Forelimb muscle (tissue), 1 donor: ENCODE measurements around the gene RBBP5. TPM values are rescaled to one million over a fixed set of nuclear protein-coding genes. Genes with fewer than 3 reads are reported as not detected.
"Not testable (repeated sequence)": the region's sequence is repeated elsewhere in the genome, so short reads cannot be mapped to it uniquely, and the experiment has no call there.

ENCODE experiments used
- DNase-seq: peaks from one replicate; pipeline ENCODE4 v3.0.0-alpha.2; 2013; ENCODE audit warnings: low read depth
- polyA plus RNA-seq: library from polyadenylated mRNA; unstranded; fragments of 120-200 nt; gene quantifications from one replicate; pipeline ENCODE4 v1.2.1, GENCODE V29; 2013; ENCODE audit not compliant: insufficient read length

Gene RBBP5, protein sequence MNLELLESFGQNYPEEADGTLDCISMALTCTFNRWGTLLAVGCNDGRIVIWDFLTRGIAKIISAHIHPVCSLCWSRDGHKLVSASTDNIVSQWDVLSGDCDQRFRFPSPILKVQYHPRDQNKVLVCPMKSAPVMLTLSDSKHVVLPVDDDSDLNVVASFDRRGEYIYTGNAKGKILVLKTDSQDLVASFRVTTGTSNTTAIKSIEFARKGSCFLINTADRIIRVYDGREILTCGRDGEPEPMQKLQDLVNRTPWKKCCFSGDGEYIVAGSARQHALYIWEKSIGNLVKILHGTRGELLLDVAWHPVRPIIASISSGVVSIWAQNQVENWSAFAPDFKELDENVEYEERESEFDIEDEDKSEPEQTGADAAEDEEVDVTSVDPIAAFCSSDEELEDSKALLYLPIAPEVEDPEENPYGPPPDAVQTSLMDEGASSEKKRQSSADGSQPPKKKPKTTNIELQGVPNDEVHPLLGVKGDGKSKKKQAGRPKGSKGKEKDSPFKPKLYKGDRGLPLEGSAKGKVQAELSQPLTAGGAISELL
- 9.9 TPM for polyA plus RNA-seq

GRCh38 chr1:205121660-205122488 lies at the start of gene RBBP5:
TSS of gene RBBP5 (minus strand) at chr1:205121978. CDS start at chr1:205121873, 105 bp downstream.
- peak; percentile 93 for DNase-seq

DNA sequence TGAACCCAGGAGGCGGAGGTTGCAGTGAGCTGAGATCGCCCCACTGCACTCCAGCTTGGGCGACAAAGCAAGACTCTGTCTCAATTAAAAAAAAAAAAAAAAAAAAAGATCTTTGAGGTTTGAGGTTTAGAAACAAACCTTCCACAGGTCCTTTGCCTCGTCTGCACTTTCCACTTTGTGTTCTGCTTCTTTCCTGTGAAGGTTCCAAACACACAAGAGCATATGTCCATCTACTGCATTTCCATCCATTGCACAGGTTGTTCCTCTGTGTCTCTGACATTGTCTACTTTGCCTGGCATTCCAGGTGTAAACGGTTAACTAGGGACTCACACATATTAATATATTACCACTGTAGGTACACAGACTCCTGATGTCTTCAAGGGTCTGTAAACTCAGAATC lies 49.6 kb upstream of the RBBP5 start:
- no peak for DNase-seq

- DNase-seq: no peak
Measured at GRCh38 chr1:205170532-205171269, 48.9 kb upstream of the RBBP5 start.

DNA sequence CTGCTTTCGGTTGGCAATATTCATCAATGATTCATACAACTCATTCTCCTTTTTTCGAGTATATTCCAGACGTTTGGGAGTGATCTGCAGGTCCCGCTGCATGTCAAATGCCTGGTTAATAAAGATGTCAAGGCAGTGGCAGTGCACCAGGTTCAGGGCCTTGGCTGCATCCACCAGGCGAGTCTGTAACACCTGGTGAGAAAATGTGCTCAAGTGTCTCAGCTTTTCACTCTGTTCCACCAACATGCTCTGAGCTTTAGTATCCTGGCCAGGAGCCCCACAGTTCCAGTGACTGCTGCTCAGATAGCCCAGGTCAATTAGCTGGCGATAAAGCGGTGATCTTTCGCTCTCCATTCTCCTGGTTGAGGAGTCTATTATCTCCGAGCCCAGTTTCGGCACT lies 47.5 kb upstream of the RBBP5 start:
- no peak for DNase-seq

DNA sequence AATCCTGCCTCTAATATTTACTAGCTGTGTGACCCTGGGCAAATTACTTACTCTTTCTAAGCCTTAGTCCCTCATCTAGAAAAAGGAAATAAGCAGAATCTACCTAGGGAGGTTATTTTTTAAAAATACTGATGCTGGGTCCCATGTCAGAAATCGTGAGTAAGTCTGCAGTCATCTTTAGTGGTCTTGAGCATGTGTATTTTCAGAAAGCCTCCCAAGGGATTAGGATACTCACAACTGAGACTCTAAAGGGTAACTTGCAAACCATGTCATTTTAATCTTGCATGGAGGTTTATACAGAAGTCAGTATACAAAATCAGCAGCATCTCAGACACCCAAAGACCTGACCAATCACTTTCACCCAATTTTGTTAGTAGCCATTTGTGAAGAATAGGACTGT lies 46.5 kb upstream of the RBBP5 start:
- no peak for DNase-seq

DNA sequence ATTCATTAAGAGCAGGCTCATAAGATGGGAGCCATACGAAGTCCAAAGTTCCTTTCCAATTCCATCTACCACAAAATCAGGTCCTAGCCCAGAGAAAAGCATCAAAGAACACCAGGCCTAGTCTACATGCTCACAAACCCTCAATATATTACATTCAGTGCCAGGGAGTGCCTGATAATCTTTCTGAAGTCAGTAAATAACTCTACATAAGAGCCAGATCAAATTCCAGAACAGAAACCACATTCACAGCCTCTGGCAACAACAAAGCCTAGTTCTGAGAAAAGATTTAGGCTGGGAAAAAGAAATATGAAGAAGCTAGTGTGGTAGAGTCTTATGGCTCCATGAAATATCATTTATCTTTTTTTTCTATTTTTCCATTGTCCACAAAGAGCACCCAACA lies 40.5 kb upstream of the RBBP5 start:
- DNase-seq: no peak

DNA sequence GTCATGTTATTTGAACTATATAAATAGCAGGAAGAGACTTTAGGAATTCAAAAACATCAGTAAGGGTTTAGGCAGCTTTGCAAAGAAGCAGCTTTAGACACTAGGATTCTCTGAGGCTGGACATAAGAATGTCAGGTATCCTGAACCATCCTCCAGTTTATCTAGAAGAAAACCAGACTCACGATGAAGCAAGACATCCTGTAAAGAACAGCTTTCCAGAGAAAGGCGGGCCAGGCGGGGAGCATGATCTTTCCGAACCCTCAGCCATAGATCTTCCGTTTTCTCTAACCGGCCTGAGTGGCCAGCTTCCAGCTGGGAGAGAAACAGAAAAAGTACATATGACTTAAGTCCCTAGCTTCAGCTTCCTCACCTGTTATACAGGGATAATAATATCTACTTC lies 39.3 kb upstream of the RBBP5 start:
- DNase-seq: no peak

GRCh38 chr1:205158048-205158616 lies 36.4 kb upstream of the RBBP5 start:
- DNase-seq: no peak

DNA sequence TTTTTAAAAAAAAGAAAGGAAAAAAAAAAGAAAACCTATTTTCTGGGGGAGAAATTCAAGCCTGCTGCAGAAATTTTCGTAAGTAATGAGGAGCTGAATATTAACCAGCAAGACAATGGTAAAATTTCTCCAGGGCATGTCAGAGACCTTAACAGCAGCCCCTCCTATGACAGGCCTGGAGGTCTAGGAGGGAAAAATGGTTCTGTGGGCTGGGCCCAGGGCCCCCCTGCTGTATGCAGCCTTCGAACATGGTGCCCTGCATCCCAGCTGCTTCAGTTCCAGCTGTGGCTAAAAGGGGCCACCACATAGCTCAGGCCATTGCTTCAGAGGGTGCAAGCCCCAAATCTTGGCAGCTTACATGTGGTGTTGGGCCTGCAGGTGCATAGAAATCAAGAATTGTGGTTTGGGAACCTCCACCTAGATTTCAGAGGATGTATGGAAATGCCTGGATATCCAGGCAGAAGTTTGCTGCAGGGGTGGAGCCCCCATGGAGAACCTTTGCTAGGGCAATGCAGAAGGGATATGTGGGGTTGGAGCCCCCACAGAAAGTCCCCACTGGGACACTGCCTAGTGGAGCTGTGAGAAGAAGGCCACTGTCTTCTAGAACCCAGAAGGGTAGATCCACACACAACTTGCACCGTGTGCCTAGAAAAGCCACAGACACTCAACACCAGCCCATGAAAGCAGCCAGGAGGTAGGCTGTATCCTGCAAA lies 34.0 kb upstream of the RBBP5 start:
- DNase-seq: not testable (repeated sequence)

DNA sequence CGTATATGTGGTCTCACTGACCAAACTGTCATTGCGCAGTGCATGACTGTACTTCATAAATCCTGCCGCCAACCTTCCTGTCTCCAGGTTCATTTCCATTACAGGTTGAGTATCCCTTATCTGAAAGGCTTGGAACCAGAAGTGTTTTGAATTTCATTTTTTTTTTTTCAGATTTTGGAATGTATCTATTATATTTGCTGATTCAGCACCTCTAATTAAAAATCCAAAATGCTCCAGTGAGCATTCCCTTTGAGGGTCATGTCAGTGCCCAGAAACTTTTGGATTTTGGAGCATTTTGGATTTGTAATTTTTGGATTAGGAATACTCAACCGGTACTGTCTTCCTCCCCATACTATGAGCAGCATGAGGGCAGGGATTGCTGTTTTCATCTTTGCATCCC lies 30.7 kb upstream of the RBBP5 start:
- no peak for DNase-seq

- no peak for DNase-seq
Measured at GRCh38 chr1:205150651-205151428, 29.1 kb upstream of the RBBP5 start.

DNA sequence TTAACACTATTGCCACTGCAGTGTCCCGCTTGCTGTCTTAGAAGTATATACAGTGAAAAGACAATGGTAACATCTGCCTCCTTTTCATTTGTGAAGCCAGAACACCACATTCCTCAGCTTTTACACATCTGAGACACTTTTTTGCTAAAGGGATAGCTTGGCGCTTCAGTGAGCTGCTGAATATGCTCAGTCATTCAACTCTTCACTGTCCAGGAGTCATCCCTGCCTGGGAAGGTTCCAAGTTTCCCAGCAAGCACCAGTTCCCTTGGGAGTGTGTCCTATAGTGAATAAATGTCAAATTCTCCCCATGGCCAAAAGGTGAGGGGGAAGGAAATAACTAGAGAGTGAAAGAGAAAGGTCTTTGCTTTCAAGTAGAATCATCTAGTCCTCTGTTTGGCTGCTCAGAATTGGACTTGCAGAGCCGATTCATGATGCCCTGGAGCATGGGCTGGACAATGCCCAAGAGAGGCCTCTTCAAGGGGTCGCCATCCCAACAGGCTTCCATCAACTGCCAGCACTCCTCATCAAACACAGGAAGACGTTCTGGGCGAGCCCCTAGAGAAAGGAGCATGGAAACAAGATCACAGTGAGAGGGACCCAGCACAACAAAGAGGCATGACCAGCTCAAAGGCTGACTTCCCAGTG lies 25.5 kb upstream of the RBBP5 start:
- no peak for DNase-seq

DNA sequence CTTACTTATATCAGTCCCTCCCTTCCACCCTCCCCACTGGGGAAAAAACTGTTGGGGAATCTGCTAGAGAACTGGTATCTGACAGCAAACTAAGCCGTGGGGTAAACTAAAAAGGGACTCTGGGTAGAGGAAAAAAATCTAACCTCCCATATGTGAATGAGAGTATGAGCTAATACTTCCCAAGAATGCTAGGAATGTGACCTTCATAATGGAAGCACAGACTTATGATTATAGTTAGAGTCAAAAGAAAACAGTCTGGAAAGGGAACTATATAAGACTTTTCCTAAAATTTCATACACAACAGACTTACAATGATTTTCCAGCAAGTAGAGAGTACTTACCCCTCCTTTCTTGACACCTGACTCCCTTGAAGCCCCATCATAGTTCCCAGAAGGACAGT lies 23.0 kb upstream of the RBBP5 start:
- DNase-seq: no peak

GRCh38 chr1:205144046-205144720 lies 22.4 kb upstream of the RBBP5 start:
- no peak for DNase-seq

DNA sequence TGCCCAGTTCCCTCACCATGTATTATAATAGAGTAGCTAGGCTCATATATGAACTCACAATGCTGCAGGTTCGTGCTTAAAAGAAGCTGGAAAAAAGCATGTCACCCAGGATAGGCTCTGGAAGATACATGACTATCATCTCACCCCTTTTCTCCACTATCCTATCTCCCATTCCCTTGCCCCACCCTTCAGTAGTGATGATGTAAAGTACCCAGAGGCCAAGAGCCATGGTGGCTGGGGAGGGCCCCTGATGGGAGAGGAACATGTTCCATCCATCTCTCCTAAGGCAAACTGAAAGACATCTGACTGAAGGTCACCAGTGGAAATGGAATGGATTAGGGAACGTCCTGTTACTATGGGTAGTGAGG lies 20.3 kb upstream of the RBBP5 start:
- no peak for DNase-seq

- peak; percentile 63 for DNase-seq
Measured at GRCh38 chr1:205141236-205142101, 19.7 kb upstream of the RBBP5 start.

DNA sequence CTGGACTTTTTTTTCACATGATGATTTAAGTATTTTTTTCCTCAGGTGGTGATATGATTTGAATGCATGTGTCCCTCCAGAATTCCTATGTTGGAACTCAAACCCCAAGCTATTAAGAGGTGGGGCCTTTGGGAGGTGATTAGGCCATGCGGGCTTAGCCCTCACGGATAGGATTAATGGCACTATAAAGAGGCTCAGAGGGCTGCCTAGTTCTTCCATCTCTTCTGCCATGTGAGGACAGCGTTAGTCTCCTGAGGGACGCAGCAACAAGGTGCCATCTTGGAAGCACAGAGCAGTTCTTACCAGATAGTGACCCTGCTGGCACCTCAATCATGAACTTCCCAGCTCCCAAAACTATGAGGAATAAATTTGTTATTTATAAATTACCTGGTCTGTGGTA lies 18.3 kb upstream of the RBBP5 start:
- no peak for DNase-seq

DNA sequence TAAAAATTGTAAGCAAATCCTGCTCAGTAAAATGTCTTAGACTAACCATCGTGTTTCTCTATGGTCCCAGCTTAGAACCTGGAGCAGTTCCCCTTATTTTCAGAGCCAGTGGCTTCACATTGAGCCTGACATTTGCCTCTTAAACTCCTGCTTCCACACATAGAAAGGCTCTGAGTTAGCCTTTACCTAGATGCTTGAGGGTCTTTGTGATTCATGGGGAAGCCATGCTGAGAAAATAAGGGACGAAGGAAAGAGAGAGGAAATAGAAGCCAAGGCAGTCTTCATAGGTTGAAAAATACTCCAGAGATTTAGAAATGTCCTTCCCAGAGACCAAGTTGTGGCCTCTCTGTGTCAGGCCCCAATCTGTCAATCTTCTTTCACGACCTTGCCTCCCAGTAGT lies 16.1 kb upstream of the RBBP5 start:
- no peak for DNase-seq
